ENCODE results near the gene MMD2. TPM values are rescaled to one million over a fixed set of nuclear protein-coding genes. Genes with fewer than 3 reads are reported as not detected.
A peak's percentile ranks its signal among the peaks of the same experiment; 100 is the strongest.
"Not testable (repeated sequence)": the region's sequence is repeated elsewhere in the genome, so short reads cannot be mapped to it uniquely, and the experiment has no call there.

MMD2 gene
- total and polyA plus RNA-seq, 4 donors, result not detected

GRCh38 chr7:4995429-4995969 is 36.5 kb upstream of the MMD2 start:
- Histone ChIP-seq H3K36me3 (ENCODE audit: control insufficient read depth in 1 of 2, insufficient read depth in 2 of 2, low read length in 1 of 2) (peaks cover 0 to 9% of the 10 kb centered on the region in 2 donors), H3K4me3 (ENCODE audit: low read length in 2 of 2) (no peak overlapping the region), H3K9me3 (ENCODE audit: control insufficient read depth, low read length) (no peaks in the 10 kb centered on the region), H3K27ac (ENCODE audit: low read depth in 1 of 2, low read length in 2 of 2) (no peak overlapping the region), H3K27me3 (ENCODE audit: control insufficient read depth in 1 of 2, insufficient read depth in 2 of 2, low read length in 1 of 2) (no peaks in the 10 kb centered on the region), H3K4me1 (ENCODE audit: control insufficient read depth in 1 of 2, insufficient read depth in 2 of 2, low read length in 2 of 2) (no peaks in the 10 kb centered on the region)
- 90 to 91% methylated on average over 10 of the region's 10 CpGs for WGBS, 2 donors
- intact Hi-C loops (cut with DNase I), result no loop called here
- ATAC-seq (ENCODE audit: low FRiP score) (no peak), DNase-seq (no peak)

- intact Hi-C loops (cut with DNase I), result no loop called here
- Histone ChIP-seq H3K9me3 (ENCODE audit: control insufficient read depth, low read length) (no peaks in the 10 kb centered on the region), H3K4me1 (ENCODE audit: control insufficient read depth in 1 of 2, insufficient read depth in 2 of 2, low read length in 2 of 2) (no peaks in the 10 kb centered on the region), H3K36me3 (ENCODE audit: control insufficient read depth in 1 of 2, insufficient read depth in 2 of 2, low read length in 1 of 2) (peaks cover 0 to 13% of the 10 kb centered on the region in 2 donors), H3K27me3 (ENCODE audit: control insufficient read depth in 1 of 2, insufficient read depth in 2 of 2, low read length in 1 of 2) (no peaks in the 10 kb centered on the region), H3K4me3 (ENCODE audit: low read length in 2 of 2) (no peak overlapping the region), H3K27ac (ENCODE audit: low read depth in 1 of 2, low read length in 2 of 2) (no peak overlapping the region)
- WGBS, 2 donors, result 81 to 85% methylated on average over 8 of the region's 8 CpGs
- ATAC-seq (ENCODE audit: low FRiP score), result no peak
- DNase-seq, result no peak
These were observed 34.5 kb upstream of the MMD2 start for GRCh38 chr7:4993471-4993870.

GRCh38 chr7:4982741-4983140 is 23.8 kb upstream of the MMD2 start:
- H3K9me3 ChIP-seq (ENCODE audit: control insufficient read depth, low read length); intact Hi-C loops (cut with DNase I); H3K27me3 ChIP-seq (ENCODE audit: control insufficient read depth in 1 of 2, insufficient read depth in 2 of 2, low read length in 1 of 2); H3K36me3 ChIP-seq (ENCODE audit: control insufficient read depth in 1 of 2, insufficient read depth in 2 of 2, low read length in 1 of 2); H3K4me3 ChIP-seq (ENCODE audit: low read length in 2 of 2); DNase-seq; H3K4me1 ChIP-seq (ENCODE audit: control insufficient read depth in 1 of 2, insufficient read depth in 2 of 2, low read length in 2 of 2); ATAC-seq (ENCODE audit: low FRiP score); H3K27ac ChIP-seq (ENCODE audit: low read depth in 1 of 2, low read length in 2 of 2): not testable (repeated sequence)
- 33 to 51% methylated on average over 1 of the region's 2 CpGs for WGBS, 2 donors

GRCh38 chr7:4981295-4981890 is 22.4 kb upstream of the MMD2 start:
- H3K27me3 ChIP-seq (ENCODE audit: control insufficient read depth in 1 of 2, insufficient read depth in 2 of 2, low read length in 1 of 2); H3K4me3 ChIP-seq (ENCODE audit: low read length in 2 of 2); H3K27ac ChIP-seq (ENCODE audit: low read depth in 1 of 2, low read length in 2 of 2); ATAC-seq (ENCODE audit: low FRiP score); intact Hi-C loops (cut with DNase I); H3K9me3 ChIP-seq (ENCODE audit: control insufficient read depth, low read length); DNase-seq; H3K36me3 ChIP-seq (ENCODE audit: control insufficient read depth in 1 of 2, insufficient read depth in 2 of 2, low read length in 1 of 2); H3K4me1 ChIP-seq (ENCODE audit: control insufficient read depth in 1 of 2, insufficient read depth in 2 of 2, low read length in 2 of 2): not testable (repeated sequence)
- 94 to 95% methylated on average over 17 of the region's 17 CpGs for WGBS, 2 donors

GRCh38 chr7:4975626-4976025 is 16.6 kb upstream of the MMD2 start:
- H3K27ac ChIP-seq (ENCODE audit: low read depth in 1 of 2, low read length in 2 of 2); ATAC-seq (ENCODE audit: low FRiP score); H3K4me1 ChIP-seq (ENCODE audit: control insufficient read depth in 1 of 2, insufficient read depth in 2 of 2, low read length in 2 of 2); H3K27me3 ChIP-seq (ENCODE audit: control insufficient read depth in 1 of 2, insufficient read depth in 2 of 2, low read length in 1 of 2); H3K36me3 ChIP-seq (ENCODE audit: control insufficient read depth in 1 of 2, insufficient read depth in 2 of 2, low read length in 1 of 2); H3K9me3 ChIP-seq (ENCODE audit: control insufficient read depth, low read length); H3K4me3 ChIP-seq (ENCODE audit: low read length in 2 of 2); DNase-seq; intact Hi-C loops (cut with DNase I): not testable (repeated sequence)
- WGBS, 2 donors, result 94% methylated on average over 12 to 13 of the region's 13 CpGs

- H3K4me1 ChIP-seq (ENCODE audit: control insufficient read depth in 1 of 2, insufficient read depth in 2 of 2, low read length in 2 of 2), result peaks cover 0 to 4% of the 10 kb centered on the region in 2 donors
- H3K27ac ChIP-seq (ENCODE audit: low read depth in 1 of 2, low read length in 2 of 2), result peak overlapping the region in 1 of 2 donors; percentile 80
- DNase-seq (peak; percentile 92 to 97), ATAC-seq (ENCODE audit: low FRiP score) (peak; percentile 96)
- no peaks in the 10 kb centered on the region for H3K27me3 ChIP-seq (ENCODE audit: control insufficient read depth in 1 of 2, insufficient read depth in 2 of 2, low read length in 1 of 2)
- WGBS, 2 donors, result 3 to 4% methylated on average over 37 to 41 of the region's 41 CpGs
- H3K4me3 ChIP-seq (ENCODE audit: low read length in 2 of 2), result peak overlapping the region; percentile 35 to 95
- no peaks in the 10 kb centered on the region for H3K9me3 ChIP-seq (ENCODE audit: control insufficient read depth, low read length)
- H3K36me3 ChIP-seq (ENCODE audit: control insufficient read depth in 1 of 2, insufficient read depth in 2 of 2, low read length in 1 of 2), result no peaks in the 10 kb centered on the region
- intact Hi-C loops (cut with DNase I), result loop anchor here in 1 of 2 donors (5.0 kb wide), 1 partner anchor 114 kb away; no protein-coding TSS in a partner anchor
These were observed 14.8 kb upstream of the MMD2 start for GRCh38 chr7:4973728-4974198.

GRCh38 chr7:4972446-4972845 is 13.5 kb upstream of the MMD2 start:
- ATAC-seq (ENCODE audit: low FRiP score); H3K36me3 ChIP-seq (ENCODE audit: control insufficient read depth in 1 of 2, insufficient read depth in 2 of 2, low read length in 1 of 2); H3K27me3 ChIP-seq (ENCODE audit: control insufficient read depth in 1 of 2, insufficient read depth in 2 of 2, low read length in 1 of 2); H3K4me3 ChIP-seq (ENCODE audit: low read length in 2 of 2); H3K27ac ChIP-seq (ENCODE audit: low read depth in 1 of 2, low read length in 2 of 2); DNase-seq; H3K4me1 ChIP-seq (ENCODE audit: control insufficient read depth in 1 of 2, insufficient read depth in 2 of 2, low read length in 2 of 2); H3K9me3 ChIP-seq (ENCODE audit: control insufficient read depth, low read length): not testable (repeated sequence)
- intact Hi-C loops (cut with DNase I), result loop anchor here in 1 of 2 donors (5.0 kb wide), 1 partner anchor 115 kb away; no protein-coding TSS in a partner anchor
- WGBS, 2 donors, result 82 to 88% methylated on average over 9 to 10 of the region's 10 CpGs

GRCh38 chr7:4965295-4966022 is 6.5 kb upstream of the MMD2 start:
- H3K4me1 ChIP-seq (ENCODE audit: control insufficient read depth in 1 of 2, insufficient read depth in 2 of 2, low read length in 2 of 2), result no peaks in the 10 kb centered on the region
- no peak overlapping the region for H3K27ac ChIP-seq (ENCODE audit: low read depth in 1 of 2, low read length in 2 of 2)
- WGBS, 2 donors, result 86 to 87% methylated on average over 11 of the region's 11 CpGs
- no peak overlapping the region for H3K4me3 ChIP-seq (ENCODE audit: low read length in 2 of 2)
- DNase-seq (no peak), ATAC-seq (ENCODE audit: low FRiP score) (no peak)
- intact Hi-C loops (cut with DNase I), result no loop called here
- no peaks in the 10 kb centered on the region for H3K36me3 ChIP-seq (ENCODE audit: control insufficient read depth in 1 of 2, insufficient read depth in 2 of 2, low read length in 1 of 2)
- no peaks in the 10 kb centered on the region for H3K9me3 ChIP-seq (ENCODE audit: control insufficient read depth, low read length)
- H3K27me3 ChIP-seq (ENCODE audit: control insufficient read depth in 1 of 2, insufficient read depth in 2 of 2, low read length in 1 of 2), result no peaks in the 10 kb centered on the region
